GM18861 (cell line): ENCODE measurements around the gene MEIS1.

ENCODE experiments used
- ATAC-seq: cut with Tn5 transposase; IDR thresholded peaks from one replicate; pipeline ENCODE4 v1.9.1; 2021; ENCODE audit not compliant: unreplicated experiment

The MEIS1 gene

GRCh38 chr2:66531567-66531966 is 96.6 kb downstream of the MEIS1 start:
- no peak for ATAC-seq

- no peak for ATAC-seq
These were observed 98.3 kb downstream of the MEIS1 start for GRCh38 chr2:66532972-66533868.

- ATAC-seq = no peak
These were observed 99.5 kb downstream of the MEIS1 start for GRCh38 chr2:66534461-66534860.

- ATAC-seq = no peak
These were observed 100.8 kb downstream of the MEIS1 start for GRCh38 chr2:66535574-66536289.

- no peak for ATAC-seq
These were observed 101.4 kb downstream of the MEIS1 start for GRCh38 chr2:66536290-66536673.

- no peak for ATAC-seq
These were observed 102.1 kb downstream of the MEIS1 start for GRCh38 chr2:66536997-66537396.

- no peak for ATAC-seq
These were observed 103.4 kb downstream of the MEIS1 start for GRCh38 chr2:66538291-66538690.

GRCh38 chr2:66539452-66539851 is 104.5 kb downstream of the MEIS1 start:
- ATAC-seq = no peak

GRCh38 chr2:66541646-66542045 is 106.7 kb downstream of the MEIS1 start:
- no peak for ATAC-seq

GRCh38 chr2:66543257-66543767 is 108.4 kb downstream of the MEIS1 start:
- ATAC-seq = no peak

- ATAC-seq = no peak
These were observed 109.3 kb downstream of the MEIS1 start for GRCh38 chr2:66544258-66544657.

GRCh38 chr2:66545258-66545657 is 110.3 kb downstream of the MEIS1 start:
- ATAC-seq = no peak

- ATAC-seq = no peak
These were observed 112.2 kb downstream of the MEIS1 start for GRCh38 chr2:66547118-66547517.

- ATAC-seq = no peak
These were observed 113.0 kb downstream of the MEIS1 start for GRCh38 chr2:66547887-66548286.

GRCh38 chr2:66548422-66548821 is 113.5 kb downstream of the MEIS1 start:
- no peak for ATAC-seq

- no peak for ATAC-seq
These were observed 115.9 kb downstream of the MEIS1 start for GRCh38 chr2:66550826-66551225.

GRCh38 chr2:66553370-66553769 is 118.4 kb downstream of the MEIS1 start:
- ATAC-seq = no peak

- ATAC-seq = no peak
These were observed 120.2 kb downstream of the MEIS1 start for GRCh38 chr2:66555091-66555490.

- ATAC-seq = no peak
These were observed 120.8 kb downstream of the MEIS1 start for GRCh38 chr2:66555501-66556324.

GRCh38 chr2:66559672-66560071 is 124.7 kb downstream of the MEIS1 start:
- no peak for ATAC-seq

- no peak for ATAC-seq
These were observed 125.8 kb downstream of the MEIS1 start for GRCh38 chr2:66560683-66561082.
